IMR-90 (cell line): Measurements from ENCODE around the gene PARD3. TPM values are rescaled to one million over a fixed set of nuclear protein-coding genes. Genes with fewer than 3 reads are reported as not detected.

Source experiments
- ATAC-seq: fragments of 200-7000 bp; cut with Tn5 transposase; 2 replicates; pipeline ENCODE4 v1.9.1; 2020; ENCODE audit warnings: low read depth, mild to moderate bottlenecking, moderate library complexity
- BruUV-seq: library from RNA; stranded (reverse); fragments of 400-500 nt; replicated peaks from 2 replicates; lab custom pipeline; 2021; lab: Mats Ljungman, UMichigan
- CTCF ChIA-PET: fragments of 300-600 bp; formaldehyde crosslinking; extraction: SDS; loops from one replicate; lab custom pipeline; 2021; ENCODE audit warnings: antibody characterized with exemption; lab: Yijun Ruan, JAX
- POLR2A ChIA-PET: fragments of 300-600 bp; sonication (Branson Sonifier 250); formaldehyde crosslinking; loops from one replicate; lab custom pipeline; 2022; ENCODE audit warnings: antibody characterized with exemption; ENCODE audit not compliant: unreplicated experiment; lab: Charles Lee
- DNase-seq: peaks from one replicate; pipeline ENCODE4 v3.0.0; 2013
- H2AFZ ChIP-seq: replicated peaks from 2 replicates; pipeline ENCODE3; 2013; ENCODE audit warnings: low read length, mild to moderate bottlenecking; ENCODE audit not compliant: poor library complexity
- H2AK5ac ChIP-seq: 2 replicates; pipeline ENCODE4 v1.6.1; 2013; ENCODE audit warnings: low read depth, low read length, inconsistent platforms
- H2AK9ac ChIP-seq: replicated peaks from 2 replicates; pipeline ENCODE3; 2013; ENCODE audit warnings: mild to moderate bottlenecking, low read depth, low read length, moderate library complexity; ENCODE audit not compliant: poor library complexity
- H2BK120ac ChIP-seq: 2 replicates; pipeline ENCODE4 v1.6.1; 2013; ENCODE audit warnings: low read depth, low read length, inconsistent platforms
- H2BK15ac ChIP-seq: 3 replicates; pipeline ENCODE4 v1.6.1; 2013; ENCODE audit warnings: low read depth, low read length, inconsistent platforms
- H2BK20ac ChIP-seq: 2 replicates; pipeline ENCODE4 v1.6.1; 2013; ENCODE audit warnings: low read depth, mild to moderate bottlenecking, inconsistent platforms, low read length, moderate library complexity
- H2BK5ac ChIP-seq: 2 replicates; pipeline ENCODE4 v1.6.1; 2013; ENCODE audit warnings: mild to moderate bottlenecking, low read depth, low read length, inconsistent platforms; ENCODE audit not compliant: poor library complexity, severe bottlenecking
- H3K14ac ChIP-seq: replicated peaks from 2 replicates; pipeline ENCODE4 v1.6.1; 2013; ENCODE audit warnings: low read depth, low read length, inconsistent platforms
- H3K18ac ChIP-seq: 2 replicates; pipeline ENCODE4 v1.6.1; 2013; ENCODE audit warnings: low read depth, low read length, control low read depth
- H3K23ac ChIP-seq: 2 replicates; pipeline ENCODE4 v1.6.1; 2013; ENCODE audit warnings: low read depth, low read length, inconsistent platforms
- H3K27ac ChIP-seq: 2 replicates; pipeline ENCODE4 v1.5.1; 2013; ENCODE audit warnings: mild to moderate bottlenecking, control low read depth, low read length; ENCODE audit not compliant: insufficient read depth
- H3K27me3 ChIP-seq: 2 replicates; pipeline ENCODE4 v1.6.1; 2013; ENCODE audit warnings: low read length; ENCODE audit not compliant: control insufficient read depth, insufficient read depth
- H3K36me3 ChIP-seq: 2 replicates; pipeline ENCODE4 v1.6.1; 2013; ENCODE audit warnings: low read length, mixed read lengths; ENCODE audit not compliant: control insufficient read depth, insufficient read depth
- H3K4ac ChIP-seq: 2 replicates; pipeline ENCODE4 v1.6.1; 2013; ENCODE audit warnings: low read depth, low read length, inconsistent platforms
- H3K4me1 ChIP-seq: 2 replicates; pipeline ENCODE4 v1.6.1; 2013; ENCODE audit warnings: low read length, mixed read lengths; ENCODE audit not compliant: control insufficient read depth, insufficient read depth
- H3K4me2 ChIP-seq: 2 replicates; pipeline ENCODE4 v1.6.1; 2013; ENCODE audit warnings: low read depth, mild to moderate bottlenecking, control low read depth, low read length, moderate library complexity
- H3K4me3 ChIP-seq: 2 replicates; pipeline ENCODE4 v1.5.1; 2013; ENCODE audit warnings: low read depth, mild to moderate bottlenecking, control low read depth, low read length, moderate library complexity; ENCODE audit not compliant: insufficient read depth
- H3K56ac ChIP-seq: 2 replicates; pipeline ENCODE4 v1.6.1; 2013; ENCODE audit warnings: low read length, inconsistent platforms; ENCODE audit not compliant: insufficient read depth; ENCODE audit errors: extremely low read depth
- H3K79me1 ChIP-seq, 2 experiments: 2 replicates each; pipeline ENCODE4 v1.6.1; 2013; ENCODE audit warnings: low read length in 2 of 2, inconsistent platforms in 1 of 2, low read depth in 1 of 2
- H3K9ac ChIP-seq: 2 replicates; pipeline ENCODE4 v1.6.1; 2013; ENCODE audit warnings: low read depth, low read length, control low read depth
- H3K9me1 ChIP-seq: 2 replicates; pipeline ENCODE4 v1.6.1; 2013; ENCODE audit warnings: low read length, inconsistent platforms; ENCODE audit not compliant: insufficient read depth
- H3K9me3 ChIP-seq: 2 replicates; pipeline ENCODE4 v1.6.1; 2013; ENCODE audit warnings: low read length; ENCODE audit not compliant: control insufficient read depth, insufficient read depth
- H4K20me1 ChIP-seq: 2 replicates; pipeline ENCODE4 v1.6.1; 2013; ENCODE audit warnings: low read length, inconsistent platforms; ENCODE audit not compliant: insufficient read depth
- H4K5ac ChIP-seq: 2 replicates; pipeline ENCODE4 v1.6.1; 2013; ENCODE audit warnings: mild to moderate bottlenecking, low read depth, low read length, control low read depth
- H4K8ac ChIP-seq, 2 experiments: 2 replicates each; pipeline ENCODE4 v1.6.1; 2013; ENCODE audit warnings: low read depth in 2 of 2, low read length in 2 of 2, control low read depth in 1 of 2, inconsistent platforms in 1 of 2
- H4K91ac ChIP-seq: 2 replicates; pipeline ENCODE4 v1.6.1; 2013; ENCODE audit warnings: low read depth, low read length, inconsistent platforms; ENCODE audit not compliant: insufficient read depth
- NFE2L2 ChIP-seq: fragments of 150-350 bp; IDR thresholded peaks from 2 replicates; pipeline ENCODE4 v1.6.1; 2016; ENCODE audit warnings: low read depth, mild to moderate bottlenecking, low read length
- POLR2A ChIP-seq: IDR thresholded peaks from 2 replicates; pipeline ENCODE4 v1.6.1; 2012; ENCODE audit warnings: mild to moderate bottlenecking, low read depth, low read length
- WGBS, 2 experiments: methylation state at CpG; one replicate each; pipeline versions ENCODE4 v1.1.5 to v1.1.7; 2013; ENCODE audit warnings: missing lambda C conversion rate in 2 of 2; ENCODE audit not compliant: insufficient read length in 1 of 2; ENCODE audit errors: extremely low coverage in 2 of 2; 5-methylcytosine and 5-hydroxymethylcytosine counted together
- dilution Hi-C: fragments of 300-500 bp; cut with HindIII; formaldehyde crosslinking; loops from one replicate; pipeline ENCODE4 v1.14.3; 2018; ENCODE audit warnings: low sequenced_read_pairs; ENCODE audit not compliant: unreplicated experiment
- in situ Hi-C: fragments of 300-500 bp; cut with MboI; formaldehyde crosslinking; loops from 3 replicates; pipeline ENCODE4 v1.14.3; 2019; ENCODE audit warnings: low sequenced_read_pairs, inconsistent platforms, mixed read lengths
- intact Hi-C: fragments of 100-400 bp; cut with micrococcal nuclease; formaldehyde crosslinking; loops from 2 replicates; pipeline ENCODE4 v1.10.0; 2022
- polyA plus RNA-seq, 3 experiments: library from polyadenylated mRNA; depleted of rRNA; stranded (reverse); fragments of >200 nt; gene quantifications; 2 replicates each; pipeline ENCODE4 v1.2.3, GENCODE V29; 2012; ENCODE audit warnings: low replicate concordance in 1 of 3
- total RNA-seq: library from RNA; depleted of rRNA; stranded (reverse); fragments of >200 nt; gene quantifications from 2 replicates; pipeline ENCODE4 v1.2.3, GENCODE V29; 2012

Gene PARD3
- total and polyA plus RNA-seq, 2 of the 4 experiments (the other 2 are of a cell fraction) = 14.6 to 37.5 TPM

GRCh38 chr10:34756584-34756983 is 58.5 kb downstream of the PARD3 start:
- ChIA-PET POLR2A (no interaction called here), CTCF (no interaction called here)
- TF ChIP-seq NFE2L2 (no peak), POLR2A (no peak)
- Histone ChIP-seq H4K91ac (no peak overlapping the region), H3K4me3 (no peak overlapping the region), H3K9me3 (no peaks in the 10 kb centered on the region), H3K36me3 (no peaks in the 10 kb centered on the region), H3K9ac (no peak overlapping the region), H2BK15ac (no peak overlapping the region), H3K56ac (no peak overlapping the region), H3K18ac (no peak overlapping the region), H3K4ac (no peak overlapping the region), H4K20me1 (peaks cover 6% of the 10 kb centered on the region; the same call in 1 of the 2 replicates), H4K8ac (no peak overlapping the region), H2BK120ac (no peak overlapping the region), H2AFZ (no peak overlapping the region), H3K23ac (no peak overlapping the region), H2AK5ac (peak overlapping the region; percentile 11; the same call in 1 of the 2 replicates), H2BK20ac (no peak overlapping the region), H3K4me2 (no peak overlapping the region), H4K5ac (no peak overlapping the region), H3K27ac (no peak overlapping the region), H2BK5ac (no peak overlapping the region), H3K9me1 (0 out of 2 replicates have a peak, but pooled peaks cover 3% of the 10 kb centered on the region), H3K27me3 (no peaks in the 10 kb centered on the region), H2AK9ac (no peak overlapping the region), H3K14ac (no peak overlapping the region), H3K4me1 (peaks cover 8% of the 10 kb centered on the region), H3K79me1 (peaks cover 24 to 70% of the 10 kb centered on the region in 2 experiments)
- ATAC-seq (no peak), DNase-seq (no peak)
- intact Hi-C loops (loop anchor here (5.0 kb wide), 1 partner anchor 46 kb away; no protein-coding TSS in a partner anchor), in situ Hi-C loops (no loop called here), dilution Hi-C loops (no loop called here)
- no CpG with 5 or more reads among the region's 3 CpGs for WGBS, 2 experiments
- no TSS peak for BruUV-seq
